GM19395 (cell line): ENCODE data around the gene TRIM5.
A peak's percentile ranks its signal among the peaks of the same experiment; 100 is the strongest.
"Not testable (repeated sequence)": the region's sequence is repeated elsewhere in the genome, so short reads cannot be mapped to it uniquely, and the experiment has no call there.

ENCODE experiments used
- ATAC-seq: cut with Tn5 transposase; IDR thresholded peaks from one replicate; pipeline ENCODE4 v1.9.1; 2021; ENCODE audit warnings: mild to moderate bottlenecking, moderate library complexity; ENCODE audit not compliant: unreplicated experiment

Gene TRIM5

GRCh38 chr11:5684646-5685362 is at the start of gene TRIM5:
Gene TRIM5, minus strand, starts transcription at chr11:5685074. Its CDS starts 4,897 bp downstream, at chr11:5680177.
- ATAC-seq: peak; percentile 76

GRCh38 chr11:5727691-5728090 is 42.8 kb upstream of the TRIM5 start:
- ATAC-seq: no peak

GRCh38 chr11:5726351-5726750 is 41.5 kb upstream of the TRIM5 start:
- ATAC-seq: no peak

GRCh38 chr11:5722622-5723021 is 37.7 kb upstream of the TRIM5 start:
- no peak for ATAC-seq

GRCh38 chr11:5719703-5720495 is 35.0 kb upstream of the TRIM5 start:
- ATAC-seq: no peak

- not testable (repeated sequence) for ATAC-seq
Measured at GRCh38 chr11:5716518-5716917, 31.6 kb upstream of the TRIM5 start.

- no peak for ATAC-seq
Measured at GRCh38 chr11:5713695-5714094, 28.8 kb upstream of the TRIM5 start.

- ATAC-seq: no peak
Measured at GRCh38 chr11:5712507-5712906, 27.6 kb upstream of the TRIM5 start.

- no peak for ATAC-seq
Measured at GRCh38 chr11:5705688-5706087, 20.8 kb upstream of the TRIM5 start.

GRCh38 chr11:5703741-5704536 is 19.1 kb upstream of the TRIM5 start:
- peak; percentile 84 for ATAC-seq

- no peak for ATAC-seq
Measured at GRCh38 chr11:5701055-5701577, 16.2 kb upstream of the TRIM5 start.

- ATAC-seq: no peak
Measured at GRCh38 chr11:5700421-5701054, 15.7 kb upstream of the TRIM5 start.

- ATAC-seq: no peak
Measured at GRCh38 chr11:5698281-5698680, 13.4 kb upstream of the TRIM5 start.

GRCh38 chr11:5696210-5696609 is 11.3 kb upstream of the TRIM5 start:
- no peak for ATAC-seq

GRCh38 chr11:5695580-5695979 is 10.7 kb upstream of the TRIM5 start:
- no peak for ATAC-seq

GRCh38 chr11:5694642-5695041 is 9.8 kb upstream of the TRIM5 start:
- no peak for ATAC-seq

- no peak for ATAC-seq
Measured at GRCh38 chr11:5691964-5692361, 7.1 kb upstream of the TRIM5 start.

- not testable (repeated sequence) for ATAC-seq
Measured at GRCh38 chr11:5691238-5691963, 6.5 kb upstream of the TRIM5 start.

GRCh38 chr11:5690736-5691135 is 5.9 kb upstream of the TRIM5 start:
- no peak for ATAC-seq

GRCh38 chr11:5690216-5690615 is 5.3 kb upstream of the TRIM5 start:
- no peak for ATAC-seq
